Heart left ventricle (tissue), 13 donors: Measurements from ENCODE around the gene NCAPG2.
"Not testable (repeated sequence)": the region's sequence is repeated elsewhere in the genome, so short reads cannot be mapped to it uniquely, and the experiment has no call there.

Experiments
- CTCF ChIP-seq, 12 donors: fragments of 200-600 bp; sonication (generic) in 4 of 12; IDR thresholded peaks; one replicate each; pipeline versions ENCODE4 v1.5.0 to v1.8.0; 2018 to 2022; ENCODE audit warnings: antibody characterized with exemption in 12 of 12, mild to moderate bottlenecking in 5 of 12
- POLR2A ChIP-seq, 2 donors: fragments of 450-650 bp; IDR thresholded peaks; one replicate each; pipeline ENCODE4 v1.6.1; 2017; ENCODE audit warnings: antibody characterized with exemption in 2 of 2, mild to moderate bottlenecking in 2 of 2, moderate library complexity in 2 of 2
- donor health status: ischemic (EF 13 %, LVEDD 7.1; RV severe dilation, severe dysfunction).
- donor health status: DM: no; HTN: yes; CAD: no.
- donor health status: DM: no; HTN: no; CAD: no.
- donor health status: ischemic (EF 25% LVEDD 6.9; RV normal size, moderate dysfunction).
- donor health status: ischemic (EF 25% LVEDD 5.7; RV mildly dilated, moderate dysfunction).
- donor health status: ischemic (EF 35%, LVEDD 5.7; RV mildly dilated, moderate dysfunction).
- donor health status: nonischemic (EF 11% LVEDD 7.7; RV severe dilation, severe dysfunction).
- donor health status: DM: yes; HTN: yes; CAD: no.
- donor health status: PGD.
- donor health status: ischemic (EF 29% LVEDD 5.4; RV normal size, mild dysfunction).
- donor health status: nonischemic (EF 23%, LVEDD 6.1; RV moderate dilation, normal function).

GRCh38 chr7:158668086-158668485 is 36.5 kb downstream of the NCAPG2 start:
- TF ChIP-seq CTCF, POLR2A (IDR thresholded peaks at IDR 0.05): not testable (repeated sequence)
